Calu3 (cell line): ENCODE data around the gene PTK6. TPM values are rescaled to one million over a fixed set of nuclear protein-coding genes. Genes with fewer than 3 reads are reported as not detected.

Source experiments
- BruUV-seq: library from RNA; stranded (reverse); fragments of 400-500 nt; replicated peaks from 2 replicates; lab custom pipeline; 2021; lab: Mats Ljungman, UMichigan
- CTCF ChIA-PET: fragments of 300-600 bp; sonication (Branson Sonifier 250); formaldehyde crosslinking; loops from one replicate; lab custom pipeline; 2022; ENCODE audit warnings: antibody characterized with exemption; lab: Charles Lee
- DNase-seq: peaks from one replicate; pipeline ENCODE4 v3.0.0; 2022
- H3K27ac Mint-ChIP-seq: one replicate; pipeline ENCODE4 v1.8.0; 2022; ENCODE audit warnings: mixed read lengths; ENCODE audit not compliant: unreplicated experiment
- H3K27me3 Mint-ChIP-seq: one replicate; pipeline ENCODE4 v1.8.0; 2022; ENCODE audit warnings: mixed read lengths; ENCODE audit not compliant: unreplicated experiment
- H3K36me3 Mint-ChIP-seq: one replicate; pipeline ENCODE4 v1.8.0; 2022; ENCODE audit warnings: mild to moderate bottlenecking, moderate library complexity, mixed read lengths; ENCODE audit not compliant: insufficient read depth, unreplicated experiment
- H3K4me1 Mint-ChIP-seq: one replicate; pipeline ENCODE4 v1.8.0; 2022; ENCODE audit warnings: mild to moderate bottlenecking, low read depth, mixed read lengths; ENCODE audit not compliant: unreplicated experiment
- H3K4me3 Mint-ChIP-seq: one replicate; pipeline ENCODE4 v1.8.0; 2022; ENCODE audit warnings: mild to moderate bottlenecking, low read depth, moderate library complexity, mixed read lengths; ENCODE audit not compliant: unreplicated experiment
- H3K9me3 Mint-ChIP-seq: one replicate; pipeline ENCODE4 v1.8.0; 2022; ENCODE audit warnings: low read depth, mixed read lengths; ENCODE audit not compliant: unreplicated experiment
- CTCF ChIP-seq: fragments of 200-600 bp; IDR thresholded peaks from one replicate; pipeline ENCODE4 v1.8.0; 2022; ENCODE audit warnings: antibody characterized with exemption; ENCODE audit not compliant: unreplicated experiment
- intact Hi-C: fragments of 100-400 bp; cut with micrococcal nuclease; formaldehyde crosslinking; loops from one replicate; pipeline ENCODE4 v1.10.0; 2022; ENCODE audit not compliant: unreplicated experiment
- total RNA-seq: library from RNA; stranded (reverse); gene quantifications from 2 replicates; pipeline ENCODE4 v1.2.3, GENCODE V29; 2022

PTK6 gene
- total RNA-seq, 1 experiment from 2014 or later: 15.9 TPM

DNA sequence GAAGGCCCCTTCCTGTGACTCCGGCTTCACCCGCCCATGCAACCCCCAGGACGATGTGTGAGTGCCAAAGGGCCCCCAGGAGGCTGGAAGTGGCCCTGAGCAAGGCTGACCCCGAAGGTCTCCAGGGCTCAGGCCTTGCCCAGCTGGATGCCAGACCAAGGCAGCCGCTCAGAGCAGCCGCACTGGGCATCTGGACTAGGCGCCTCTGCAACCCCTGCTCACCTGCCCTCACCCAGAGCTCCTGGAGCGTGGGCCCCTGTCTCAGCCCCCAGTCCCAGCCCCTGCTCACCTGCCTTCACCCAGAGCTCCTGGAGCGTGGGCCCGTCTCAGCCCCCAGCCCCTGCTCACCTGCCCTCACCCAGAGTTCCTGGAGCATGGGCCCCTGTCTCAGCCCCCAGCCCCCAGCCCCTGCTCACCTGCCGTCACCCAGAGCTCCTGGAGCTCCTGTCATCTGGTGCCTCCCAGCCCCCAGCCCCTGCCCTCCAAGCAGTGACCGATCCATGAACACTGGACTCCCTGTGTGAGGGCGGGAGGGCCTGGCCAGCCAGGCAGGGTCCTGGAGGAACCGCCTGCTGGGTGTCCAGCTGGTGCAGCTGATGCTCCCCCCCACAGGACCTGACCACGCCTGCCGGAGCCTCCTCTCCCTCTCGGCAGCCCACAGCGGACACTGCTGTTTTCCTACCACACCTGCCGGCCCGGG lies 9.2 kb upstream of the PTK6 start:
- intact Hi-C loops: no loop called here
- CTCF ChIA-PET: interaction anchor here (1.0 kb wide), 1 partner anchor 9 kb away, joined by 3 read pairs; the partner anchor contains the start of gene PTK6

DNA sequence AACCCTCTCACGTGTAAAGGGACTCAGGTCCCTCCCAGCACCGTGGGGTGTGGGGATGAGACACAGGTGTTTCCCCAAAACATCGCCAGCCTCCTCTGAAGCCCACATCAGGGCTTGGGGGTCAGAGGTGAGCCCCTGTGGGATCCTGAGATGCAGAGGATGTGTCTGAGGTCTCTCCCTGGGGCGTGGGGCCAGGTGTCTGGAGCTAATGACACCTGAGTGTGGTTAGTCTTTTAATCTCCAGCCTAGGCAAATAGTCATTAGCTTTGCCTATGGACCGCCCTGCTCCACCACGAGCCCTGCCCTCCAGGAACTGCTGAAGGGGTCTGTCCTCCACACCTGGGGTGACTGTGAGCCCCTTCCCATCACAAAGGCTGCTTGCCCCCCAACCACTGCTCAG lies 8.6 kb upstream of the PTK6 start:
- TF ChIP-seq CTCF: no peak
- Mint-ChIP-seq H3K9me3 (no peaks in the 10 kb centered on the region), H3K27me3 (peaks cover 14% of the 10 kb centered on the region), H3K27ac (no peak overlapping the region), H3K4me3 (no peak overlapping the region), H3K4me1 (peaks cover 27% of the 10 kb centered on the region), H3K36me3 (peaks cover 5% of the 10 kb centered on the region)
- intact Hi-C loops: no loop called here
- BruUV-seq: no TSS peak
- DNase-seq: no peak
- CTCF ChIA-PET: interaction anchor here (0.6 to 1.2 kb wide), 3 partner anchors 8 to 141 kb away, joined by 3 to 6 read pairs (median 5); partner anchors contain the start of genes HELZ2 and PTK6

More for the DNA sequence above, 9.2 kb upstream of the PTK6 start:
- no peaks in the 10 kb centered on the region for H3K9me3 Mint-ChIP-seq
- H3K4me3 Mint-ChIP-seq: no peak overlapping the region
- H3K4me1 Mint-ChIP-seq: peaks cover 27% of the 10 kb centered on the region
- peaks cover 14% of the 10 kb centered on the region for H3K27me3 Mint-ChIP-seq
- no peak overlapping the region for H3K27ac Mint-ChIP-seq
- no TSS peak for BruUV-seq
- DNase-seq: no peak
- peaks cover 5% of the 10 kb centered on the region for H3K36me3 Mint-ChIP-seq
- no peak for TF ChIP-seq CTCF

GRCh38 chr20:63544958-63545516 lies 7.9 kb upstream of the PTK6 start:
- CTCF ChIA-PET: interaction anchor here (0.6 to 1.2 kb wide), 3 partner anchors 29 to 142 kb away, joined by 3 to 6 read pairs (median 5); partner anchors contain the start of genes HELZ2 and RTEL1
- no TSS peak for BruUV-seq

More at GRCh38 chr20:63544958-63545516, 7.9 kb upstream of the PTK6 start:
- intact Hi-C loops: no loop called here
- peaks cover 30% of the 10 kb centered on the region for H3K4me1 Mint-ChIP-seq
- no peak overlapping the region for H3K4me3 Mint-ChIP-seq
- no peak overlapping the region for H3K27ac Mint-ChIP-seq
- TF ChIP-seq CTCF: no peak
- peak; percentile 82 for DNase-seq
- peaks cover 5% of the 10 kb centered on the region for H3K36me3 Mint-ChIP-seq
- H3K9me3 Mint-ChIP-seq: no peaks in the 10 kb centered on the region
- peaks cover 14% of the 10 kb centered on the region for H3K27me3 Mint-ChIP-seq
